Measurements from ENCODE around the gene DHRS4L2.
"Not testable (repeated sequence)": the region's sequence is repeated elsewhere in the genome, so short reads cannot be mapped to it uniquely, and the experiment has no call there.

GRCh38 chr14:24012726-24013273 lies 24.1 kb downstream of the DHRS4L2 start:
- not testable (repeated sequence) for TF ChIP-seq EZH2 (IDR thresholded peaks at IDR 0.05; ENCODE audit: borderline replicate concordance, low read length); CTCF (conservative IDR thresholded peaks at IDR 0.05 in 1 of 2, IDR thresholded peaks at IDR 0.05 in 1 of 2; ENCODE audit: extremely low read depth in 1 of 2, insufficient read depth in 1 of 2, low read depth in 1 of 2, low read length in 2 of 2)

Data from mammary epithelial cell (primary cell).